TTC549 (cell line): ENCODE results near the gene CNDP1.
"Not testable (repeated sequence)": the region's sequence is repeated elsewhere in the genome, so short reads cannot be mapped to it uniquely, and the experiment has no call there.

Experiments used
- FAIRE-seq: peaks from 2 replicates; lab custom pipeline; 2012; peaks lifted over from hg19 to GRCh38; lab: Jason Lieb, UNC

The CNDP1 gene, protein sequence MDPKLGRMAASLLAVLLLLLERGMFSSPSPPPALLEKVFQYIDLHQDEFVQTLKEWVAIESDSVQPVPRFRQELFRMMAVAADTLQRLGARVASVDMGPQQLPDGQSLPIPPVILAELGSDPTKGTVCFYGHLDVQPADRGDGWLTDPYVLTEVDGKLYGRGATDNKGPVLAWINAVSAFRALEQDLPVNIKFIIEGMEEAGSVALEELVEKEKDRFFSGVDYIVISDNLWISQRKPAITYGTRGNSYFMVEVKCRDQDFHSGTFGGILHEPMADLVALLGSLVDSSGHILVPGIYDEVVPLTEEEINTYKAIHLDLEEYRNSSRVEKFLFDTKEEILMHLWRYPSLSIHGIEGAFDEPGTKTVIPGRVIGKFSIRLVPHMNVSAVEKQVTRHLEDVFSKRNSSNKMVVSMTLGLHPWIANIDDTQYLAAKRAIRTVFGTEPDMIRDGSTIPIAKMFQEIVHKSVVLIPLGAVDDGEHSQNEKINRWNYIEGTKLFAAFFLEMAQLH

GRCh38 chr18:74534150-74534969 is at the start of gene CNDP1:
CNDP1 (plus strand) TSS chr18:74534500; CDS start chr18:74534668, 168 bp downstream.
- no peak for FAIRE-seq

DNA sequence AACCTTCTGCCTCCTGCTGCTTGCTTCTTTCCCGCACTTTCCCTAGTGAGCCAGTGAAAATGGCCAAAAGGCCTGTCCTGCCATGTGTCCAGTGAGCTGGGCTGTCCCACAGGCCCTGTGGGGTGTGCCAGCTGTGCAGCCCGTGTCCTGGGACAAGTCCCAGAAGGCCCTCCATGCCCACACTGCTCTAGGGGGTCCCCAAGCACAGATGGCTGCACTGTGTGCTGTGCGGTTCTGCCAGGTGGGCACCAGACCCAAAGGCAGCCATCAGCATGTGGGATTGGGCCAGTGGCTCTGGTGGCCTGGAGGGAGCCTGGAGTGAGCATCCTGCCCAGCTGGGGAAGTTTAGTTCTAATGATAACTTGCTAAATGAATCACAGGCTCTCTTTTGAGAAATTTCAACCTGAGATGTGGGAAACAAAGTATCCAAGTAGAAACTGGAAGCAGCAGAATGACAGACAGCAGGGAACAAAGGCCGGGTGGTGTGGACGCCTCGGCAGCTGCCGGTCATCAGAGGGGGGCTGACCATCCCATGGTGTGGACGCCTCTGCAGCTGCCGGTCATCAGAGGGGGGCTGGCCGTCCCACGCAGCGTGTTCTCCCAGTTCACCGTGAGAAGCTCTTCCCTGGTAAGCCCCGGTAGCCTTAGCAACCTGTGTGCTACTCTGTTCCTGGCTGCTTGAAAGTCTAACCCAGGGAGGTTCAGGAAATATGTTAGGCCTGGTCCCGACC is 48.0 kb upstream of the CNDP1 start:
- no peak for FAIRE-seq

- no peak for FAIRE-seq
Measured at GRCh38 chr18:74488354-74488753, 45.9 kb upstream of the CNDP1 start.

DNA sequence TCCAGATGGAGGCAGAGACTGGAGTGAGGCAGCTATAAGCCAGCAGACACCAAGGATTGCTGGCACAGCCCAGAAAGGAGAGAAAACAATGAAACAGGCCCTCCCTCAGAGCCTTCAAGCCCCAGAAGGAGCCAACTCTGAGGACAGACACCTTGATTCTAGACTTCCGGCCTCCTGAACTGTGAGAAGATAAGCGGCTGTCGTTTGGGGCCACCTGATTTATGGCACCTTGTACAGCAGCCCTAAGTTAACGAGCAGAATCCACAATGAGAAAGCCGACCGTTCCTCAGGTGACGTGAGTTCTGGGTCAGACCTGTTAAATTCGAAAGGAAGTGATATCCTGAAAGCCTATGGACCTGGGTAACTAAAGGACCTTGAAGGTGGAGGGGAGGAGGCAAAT is 45.4 kb upstream of the CNDP1 start:
- FAIRE-seq, result no peak

- FAIRE-seq, result no peak
Measured at GRCh38 chr18:74489676-74490075, 44.6 kb upstream of the CNDP1 start.

- no peak for FAIRE-seq
Measured at GRCh38 chr18:74492259-74492658, 42.0 kb upstream of the CNDP1 start.

DNA sequence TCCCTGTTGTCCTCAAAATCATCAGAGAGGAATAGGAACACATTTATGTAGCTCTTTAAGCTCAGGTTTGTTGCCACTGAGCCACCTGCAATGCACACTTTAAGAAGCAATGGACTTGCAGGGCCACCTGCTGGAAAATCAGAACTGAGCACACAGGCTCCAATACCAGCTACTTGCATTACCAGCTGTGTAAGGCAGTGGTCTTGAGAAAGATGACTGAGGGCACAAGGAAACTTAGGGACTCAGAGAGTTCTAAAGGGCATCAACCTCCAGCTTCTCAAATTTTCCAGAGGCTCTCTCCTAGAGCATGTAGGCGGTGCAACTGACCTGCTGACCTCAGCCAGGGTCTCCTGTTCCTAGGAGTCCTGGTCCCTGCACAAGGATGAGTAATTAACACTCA is 40.6 kb upstream of the CNDP1 start:
- FAIRE-seq, result no peak

- FAIRE-seq, result no peak
Measured at GRCh38 chr18:74494514-74494913, 39.8 kb upstream of the CNDP1 start.

DNA sequence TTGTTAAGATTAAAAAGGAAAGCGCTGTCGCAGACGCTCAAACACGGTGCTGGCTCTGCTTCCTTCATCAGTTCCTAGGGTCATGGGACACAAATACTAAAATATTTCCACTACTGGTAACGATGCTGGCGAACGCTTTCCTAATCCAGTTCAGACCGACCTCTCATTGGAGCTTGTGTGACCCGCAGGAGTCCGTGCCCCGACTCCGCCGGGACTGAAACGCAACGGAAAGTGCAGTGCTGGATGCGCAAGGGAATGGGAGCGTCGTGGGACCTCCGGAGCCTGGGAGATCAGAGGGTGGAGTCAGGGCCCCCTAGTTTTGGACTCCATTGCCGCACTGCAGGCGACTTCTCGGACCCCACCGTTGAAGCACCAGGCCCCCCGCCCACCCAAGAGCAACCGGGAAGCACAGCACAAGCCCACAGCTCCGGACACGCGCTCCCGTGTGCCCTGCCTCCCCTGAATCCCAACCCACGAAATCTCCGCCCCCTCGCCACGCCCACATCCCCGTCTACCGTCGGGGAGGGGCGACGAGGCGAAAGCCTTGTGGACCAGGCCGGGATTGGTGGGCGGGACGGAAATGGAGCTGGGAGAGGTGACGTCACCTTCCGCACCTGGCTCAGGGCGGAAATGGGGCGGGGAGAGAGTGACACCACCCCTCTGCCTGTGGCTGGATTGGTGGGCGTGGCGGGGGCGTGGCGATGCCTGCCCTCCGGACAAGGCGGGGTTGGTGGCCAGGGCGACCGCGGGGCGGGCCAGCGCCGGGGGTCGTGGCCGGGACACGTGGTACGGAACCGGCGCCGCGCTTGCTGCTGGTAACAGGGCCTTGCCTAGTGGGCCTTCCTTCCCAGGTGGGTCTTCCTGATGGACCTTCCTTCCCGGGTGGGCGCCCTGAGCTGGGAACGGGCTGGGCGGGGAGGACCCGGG is 38.5 kb upstream of the CNDP1 start, which contains the start of gene CNDP2:
TSS of gene CNDP2 (plus strand) at position 783 of the 927 bp plus-strand sequence. CDS start 3,611 bp downstream, outside the sequence.
- FAIRE-seq, result peak; percentile 87

DNA sequence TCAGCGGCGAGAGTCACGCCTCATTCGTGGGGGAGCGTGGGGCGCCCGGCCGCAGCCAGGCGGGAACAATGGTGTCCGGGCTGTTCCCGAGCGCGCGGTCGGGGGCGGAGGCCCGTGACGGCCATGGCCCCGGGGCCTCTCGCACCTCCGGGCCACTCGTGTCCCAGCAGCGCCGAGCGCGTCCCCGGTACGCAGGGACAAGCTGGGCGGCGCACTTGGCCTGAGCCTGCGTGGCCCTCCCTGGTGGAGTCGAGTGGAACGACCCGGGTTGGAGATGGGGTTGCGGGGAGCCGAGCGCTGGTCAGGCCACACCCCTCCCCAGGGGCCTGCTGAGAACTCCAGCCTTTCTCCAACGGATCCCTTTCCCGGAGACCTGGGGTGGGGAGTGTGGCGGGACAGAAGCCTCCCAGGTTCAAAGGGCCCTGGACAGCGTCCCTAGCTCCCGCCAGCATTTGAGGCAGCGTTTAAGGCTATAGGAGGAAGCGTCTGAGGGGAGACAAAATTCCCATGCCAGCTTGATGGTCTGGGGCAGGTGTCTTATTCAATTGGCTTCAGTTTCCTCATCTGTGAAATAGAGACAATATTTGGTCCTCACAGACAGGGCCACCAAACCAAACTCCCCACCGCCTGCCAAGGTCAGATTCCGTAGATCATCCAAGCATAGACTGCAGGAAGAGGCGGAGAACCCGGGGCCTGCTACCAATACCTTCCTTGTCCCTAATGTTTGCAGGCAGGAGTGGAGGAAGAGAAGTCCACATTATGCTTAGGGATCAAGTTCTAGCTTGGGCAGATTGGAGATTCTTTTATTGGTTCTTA is 37.6 kb upstream of the CNDP1 start:
- FAIRE-seq, result no peak

DNA sequence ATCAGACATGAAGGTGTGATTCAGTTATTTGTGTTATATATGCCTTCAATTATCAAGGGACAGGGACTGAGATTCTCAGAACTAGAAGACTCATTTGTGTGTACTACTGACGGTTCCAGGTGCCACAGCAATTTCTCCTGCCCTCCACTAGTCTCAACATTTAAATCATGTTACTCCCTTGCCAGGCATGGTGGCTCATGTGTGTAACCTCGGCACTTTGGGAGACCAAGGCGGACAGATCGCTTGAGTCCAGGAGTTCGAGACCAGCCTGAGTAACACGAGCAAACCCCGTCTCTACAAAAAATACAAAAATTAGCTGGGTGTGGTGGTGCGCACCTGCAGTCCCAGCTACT is 37.0 kb upstream of the CNDP1 start:
- no peak for FAIRE-seq

- FAIRE-seq, result no peak
Measured at GRCh38 chr18:74497778-74498177, 36.5 kb upstream of the CNDP1 start.

DNA sequence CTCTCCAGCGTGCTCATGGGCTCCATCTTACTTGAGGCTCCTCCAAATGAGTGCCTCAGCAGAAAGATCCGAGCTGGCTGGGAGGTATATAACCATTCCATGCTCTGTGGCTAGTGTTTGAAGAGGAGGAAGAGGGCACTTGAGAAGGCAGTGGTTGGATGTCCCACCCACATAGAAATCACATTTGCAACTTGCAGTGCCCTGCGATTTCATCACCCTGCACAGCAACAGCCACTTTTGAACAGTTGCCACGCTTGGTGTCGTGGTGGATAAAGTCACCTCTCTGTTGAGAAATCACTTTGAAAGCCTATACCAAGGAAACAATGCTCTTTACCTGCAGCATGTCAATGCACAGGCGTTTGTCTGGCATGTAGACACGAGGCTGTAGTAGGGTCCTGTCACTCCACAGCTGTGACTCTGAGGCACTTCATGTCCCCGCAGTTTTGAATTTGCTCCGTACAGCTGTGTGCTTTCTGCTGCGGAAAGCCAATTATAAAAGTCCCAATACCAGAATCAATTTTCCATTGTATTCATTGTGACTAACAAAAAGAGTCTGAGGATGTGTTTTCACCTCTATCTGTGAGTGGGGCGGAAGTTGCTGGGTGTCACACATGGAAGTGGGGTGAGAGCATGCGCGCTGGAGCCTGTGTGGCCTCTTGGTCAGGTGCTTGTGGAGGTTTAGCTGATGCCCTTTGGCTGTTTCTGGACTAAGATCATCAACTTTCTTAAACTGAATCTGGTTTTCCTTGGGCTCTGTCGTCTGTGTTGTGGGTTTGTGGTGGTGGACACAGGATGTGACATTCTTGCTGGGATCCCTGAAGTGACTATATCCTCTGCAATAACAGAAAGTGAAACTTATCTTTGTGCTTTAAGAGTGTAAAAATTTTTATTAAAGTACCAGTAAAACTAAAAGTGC is 35.3 kb upstream of the CNDP1 start:
- FAIRE-seq, result no peak

DNA sequence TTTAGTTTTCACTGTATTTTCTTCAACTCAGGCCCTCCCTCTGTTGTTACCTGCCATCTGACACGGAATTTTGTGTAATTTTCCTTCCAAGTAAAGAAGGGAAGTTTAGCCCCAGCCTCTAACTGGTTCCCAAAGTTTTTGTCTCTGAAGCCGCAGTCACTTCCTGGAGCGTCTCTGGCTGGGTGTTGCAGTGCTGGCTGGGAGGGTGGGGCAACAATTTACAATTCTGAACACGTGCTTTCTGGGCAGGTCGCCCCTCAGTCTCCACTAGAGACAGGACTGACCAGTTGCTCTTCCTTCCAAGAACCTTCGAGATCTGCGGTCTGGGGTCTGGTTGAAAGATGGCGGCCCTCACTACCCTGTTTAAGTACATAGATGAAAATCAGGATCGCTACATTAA is 34.7 kb upstream of the CNDP1 start:
- no peak for FAIRE-seq

DNA sequence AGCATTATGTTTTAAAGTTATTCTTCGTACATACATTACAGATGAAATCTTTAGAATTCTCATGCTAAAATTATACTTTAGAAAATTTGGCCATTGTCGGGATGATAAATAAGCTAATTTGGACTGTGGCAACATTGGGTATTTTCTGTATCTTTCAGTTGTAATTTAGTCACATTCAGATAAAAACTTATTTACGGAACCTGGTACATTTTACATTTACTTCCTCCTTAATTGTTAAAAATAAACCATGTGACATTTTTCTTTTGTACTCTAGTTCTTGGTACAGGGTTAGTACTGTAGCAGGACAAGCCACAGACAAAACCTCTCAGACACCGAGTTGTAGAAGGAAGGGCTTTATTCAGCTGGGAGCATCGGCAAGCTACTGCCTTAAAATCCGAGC is 33.9 kb upstream of the CNDP1 start:
- no peak for FAIRE-seq

DNA sequence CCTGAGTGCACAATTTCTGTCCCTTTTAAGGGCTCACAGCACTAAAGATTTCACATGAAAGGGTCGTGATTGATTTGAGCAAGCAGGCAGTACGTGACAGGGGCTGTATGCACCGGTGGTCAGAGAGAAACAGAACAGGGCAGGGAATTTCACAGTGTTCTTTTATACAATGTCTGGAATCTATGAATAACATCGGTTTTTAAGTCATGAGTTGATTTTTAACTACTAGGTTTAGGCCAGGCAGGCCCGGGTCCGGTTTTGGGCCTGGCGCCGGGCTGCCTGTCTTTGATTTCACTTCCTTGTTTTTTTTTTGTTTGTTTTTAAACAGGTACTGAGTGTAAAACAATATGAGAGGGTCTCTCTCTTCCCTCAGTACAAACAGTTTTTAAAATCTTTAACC is 33.5 kb upstream of the CNDP1 start:
- FAIRE-seq, result not testable (repeated sequence)

GRCh38 chr18:74501386-74501785 is 32.9 kb upstream of the CNDP1 start:
- no peak for FAIRE-seq

DNA sequence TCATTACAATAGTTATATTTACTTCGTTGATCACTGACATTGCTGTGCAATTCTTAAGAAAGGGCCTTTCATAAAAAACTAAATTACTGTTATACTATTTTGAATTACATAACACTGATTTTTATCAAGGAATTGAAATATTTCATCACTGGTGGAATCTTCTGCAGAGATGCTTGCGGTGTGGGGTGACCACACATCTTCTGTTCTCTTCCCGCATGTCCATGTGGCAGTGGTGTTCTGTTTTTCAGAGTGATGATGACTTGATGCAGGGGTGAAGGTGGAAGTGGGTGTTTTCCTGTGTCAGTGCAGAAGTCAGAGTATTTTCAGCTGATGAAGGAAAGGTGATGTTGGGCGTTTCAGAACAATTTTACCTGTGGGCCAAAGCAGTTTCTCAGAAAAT is 31.2 kb upstream of the CNDP1 start:
- no peak for FAIRE-seq

DNA sequence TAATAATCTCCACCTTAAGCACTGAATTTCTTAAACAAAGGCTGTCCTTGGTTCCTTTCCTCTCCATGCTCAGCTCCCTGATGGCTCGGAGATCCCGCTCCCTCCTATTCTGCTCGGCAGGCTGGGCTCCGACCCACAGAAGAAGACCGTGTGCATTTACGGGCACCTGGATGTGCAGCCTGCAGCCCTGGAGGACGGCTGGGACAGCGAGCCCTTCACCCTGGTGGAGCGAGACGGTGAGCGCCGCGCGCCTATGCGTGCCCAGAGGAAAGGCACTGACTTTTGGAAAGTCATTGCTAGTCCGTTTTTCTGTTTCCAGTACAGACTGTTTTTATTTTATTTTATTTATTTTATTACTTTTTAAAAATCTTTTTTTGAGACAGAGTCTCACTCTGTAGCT is 28.5 kb upstream of the CNDP1 start:
- FAIRE-seq, result no peak
